Stimulated activated CD8-positive, alpha-beta memory T cell treated with anti-CD3 and anti-CD28 coated beads, Interleukin-12 subunit alpha, Interleukin-12 subunit beta, amount 100 ng/mL, for 24 hours (primary cell): ENCODE results near the gene FCER1G.

Experiments
- DNase-seq: peaks from one replicate; pipeline ENCODE4 v3.0.0-alpha.2; 2020; ENCODE audit errors: extremely low read depth

Gene FCER1G

GRCh38 chr1:161215076-161215475 lies at the start of gene FCER1G:
FCER1G (plus strand) TSS chr1:161215295; CDS start chr1:161215322, 27 bp downstream.
- no peak for DNase-seq

- DNase-seq = peak; percentile 76
These were observed 49.1 kb upstream of the FCER1G start, which contains the start of gene PPOX for GRCh38 chr1:161165742-161166668. PPOX (plus strand) TSS chr1:161166426; CDS start chr1:161166848, 422 bp downstream.

GRCh38 chr1:161166669-161167548 lies 48.2 kb upstream of the FCER1G start:
- no peak for DNase-seq

GRCh38 chr1:161168906-161169305 lies 46.2 kb upstream of the FCER1G start:
- DNase-seq = no peak

GRCh38 chr1:161171191-161171590 lies 43.9 kb upstream of the FCER1G start:
- DNase-seq = no peak

- DNase-seq = no peak
These were observed 43.4 kb upstream of the FCER1G start for GRCh38 chr1:161171696-161172095.

- DNase-seq = no peak
These were observed 42.7 kb upstream of the FCER1G start for GRCh38 chr1:161172349-161172748.

GRCh38 chr1:161172776-161173376 lies 42.2 kb upstream of the FCER1G start:
- no peak for DNase-seq

GRCh38 chr1:161173711-161174110 lies 41.4 kb upstream of the FCER1G start:
- no peak for DNase-seq

- no peak for DNase-seq
These were observed 40.2 kb upstream of the FCER1G start for GRCh38 chr1:161174911-161175310.

GRCh38 chr1:161175771-161176453 lies 39.2 kb upstream of the FCER1G start:
- no peak for DNase-seq

GRCh38 chr1:161176468-161177111 lies 38.5 kb upstream of the FCER1G start:
- DNase-seq = no peak

GRCh38 chr1:161177112-161177935 lies 37.8 kb upstream of the FCER1G start, which contains the start of gene B4GALT3:
B4GALT3 (minus strand) TSS chr1:161177507; CDS start chr1:161176060, 1,447 bp downstream.
- DNase-seq = peak; percentile 90

- DNase-seq = no peak
These were observed 37.2 kb upstream of the FCER1G start for GRCh38 chr1:161177936-161178244.

- no peak for DNase-seq
These were observed 35.4 kb upstream of the FCER1G start for GRCh38 chr1:161179698-161180097.

- no peak for DNase-seq
These were observed 34.5 kb upstream of the FCER1G start for GRCh38 chr1:161180639-161181038.

- DNase-seq = peak; percentile 34
These were observed 32.9 kb upstream of the FCER1G start for GRCh38 chr1:161182214-161182613.

GRCh38 chr1:161185282-161185682 lies 29.8 kb upstream of the FCER1G start:
- peak; percentile 38 for DNase-seq

- DNase-seq = no peak
These were observed 29.3 kb upstream of the FCER1G start for GRCh38 chr1:161185732-161186311.

- no peak for DNase-seq
These were observed 27.8 kb upstream of the FCER1G start for GRCh38 chr1:161187311-161187710.
